Osteoblast (primary cell): Measurements from ENCODE around the gene SFMBT2. TPM values are rescaled to one million over a fixed set of nuclear protein-coding genes. Genes with fewer than 3 reads are reported as not detected.

Experiments used
- DNase-seq: peaks from one replicate; pipeline ENCODE4 v3.0.0; 2011; ENCODE audit warnings: low spot score, mixed read lengths; ENCODE audit not compliant: insufficient read length; ENCODE audit errors: missing footprints
- H2AFZ ChIP-seq: 2 replicates; pipeline ENCODE4 v1.6.0; 2011; ENCODE audit warnings: mild to moderate bottlenecking, low read length
- H3K27ac ChIP-seq: 2 replicates; pipeline ENCODE4 v1.5.1; 2011; ENCODE audit warnings: mild to moderate bottlenecking, low read depth, low read length, moderate library complexity
- H3K27me3 ChIP-seq: 2 replicates; pipeline ENCODE4 v1.6.0; 2012; ENCODE audit warnings: mild to moderate bottlenecking, control low read depth, inconsistent platforms, low read length, moderate library complexity; ENCODE audit not compliant: insufficient read depth
- H3K36me3 ChIP-seq: 2 replicates; pipeline ENCODE4 v1.5.1; 2011; ENCODE audit warnings: mild to moderate bottlenecking, low read length, control low read depth, moderate library complexity; ENCODE audit not compliant: insufficient read depth
- H3K4me1 ChIP-seq: 2 replicates; pipeline ENCODE4 v1.5.1; 2011; ENCODE audit warnings: mild to moderate bottlenecking, low read length, control low read depth, moderate library complexity; ENCODE audit not compliant: insufficient read depth
- H3K4me2 ChIP-seq: 2 replicates; pipeline ENCODE4 v1.6.0; 2011; ENCODE audit warnings: mild to moderate bottlenecking, low read length; ENCODE audit not compliant: insufficient read depth
- H3K4me3 ChIP-seq: fragments of 200-600 bp; sonication (generic); 3 replicates; pipeline ENCODE4 v1.5.1; 2012; ENCODE audit warnings: mild to moderate bottlenecking, low read length, inconsistent platforms; ENCODE audit not compliant: insufficient read depth
- H3K79me2 ChIP-seq: 2 replicates; pipeline ENCODE4 v1.6.0; 2012; ENCODE audit warnings: mild to moderate bottlenecking, low read length, control low read depth, inconsistent platforms; ENCODE audit not compliant: insufficient read depth
- H3K9me3 ChIP-seq: 2 replicates; pipeline ENCODE4 v1.5.1; 2011; ENCODE audit warnings: low read depth, low read length, control low read depth
- H4K20me1 ChIP-seq: 2 replicates; pipeline ENCODE4 v1.6.0; 2012; ENCODE audit warnings: mild to moderate bottlenecking, low read length, control low read depth; ENCODE audit not compliant: insufficient read depth
- CTCF ChIP-seq: IDR thresholded peaks from 2 replicates; pipeline ENCODE4 v1.5.1; 2011; ENCODE audit warnings: mild to moderate bottlenecking, low read depth, low read length, moderate library complexity; ENCODE audit errors: extremely low read depth
- total RNA-seq: library from RNA; depleted of rRNA; stranded (reverse); fragments of >200 nt; gene quantifications from 2 replicates; pipeline ENCODE4 v1.2.3, GENCODE V29; 2012

SFMBT2 gene
- total RNA-seq, 1 donor, result under 0.01 TPM

DNA sequence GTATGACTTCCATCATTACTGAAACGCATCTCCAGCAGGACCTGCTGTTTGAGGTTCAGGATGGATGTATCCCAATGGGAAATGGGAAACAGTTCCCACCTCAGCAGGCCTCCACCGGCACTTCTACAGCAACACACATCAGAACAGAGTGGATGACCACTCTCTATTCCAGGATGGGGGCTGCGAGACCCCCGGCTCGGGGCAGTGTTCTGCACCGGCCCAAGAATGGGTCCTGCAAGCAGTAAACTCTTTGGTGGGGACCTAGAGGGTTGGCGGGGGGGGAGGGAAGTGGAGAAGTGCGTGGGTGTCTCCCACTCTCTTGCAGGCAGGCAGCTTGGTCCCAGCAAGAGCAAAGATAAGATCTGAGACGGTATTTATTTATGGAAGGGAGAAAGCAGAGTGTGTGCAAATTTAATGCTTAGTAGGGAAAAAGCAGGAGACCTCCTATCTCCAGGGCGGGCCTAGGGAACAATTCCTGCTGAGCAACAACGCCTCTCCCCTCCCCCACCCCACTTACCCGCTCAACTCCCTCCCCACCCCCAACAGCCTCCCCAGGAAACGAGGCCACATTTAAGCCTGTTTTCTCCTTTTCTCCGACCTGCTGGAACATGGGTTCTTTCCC lies 4.0 kb downstream of the SFMBT2 start:
- H3K79me2 ChIP-seq, result no peaks in the 10 kb centered on the region
- no peaks in the 10 kb centered on the region for H3K4me1 ChIP-seq
- no peak overlapping the region for H3K4me2 ChIP-seq
- TF ChIP-seq CTCF, result no peak
- no peak overlapping the region for H3K4me3 ChIP-seq
- no peaks in the 10 kb centered on the region for H3K9me3 ChIP-seq
- H2AFZ ChIP-seq, result no peak overlapping the region
- no peaks in the 10 kb centered on the region for H3K36me3 ChIP-seq
- no peaks in the 10 kb centered on the region for H4K20me1 ChIP-seq
- no peak for DNase-seq
- peaks cover 29% of the 10 kb centered on the region for H3K27me3 ChIP-seq
- H3K27ac ChIP-seq, result no peak overlapping the region

DNA sequence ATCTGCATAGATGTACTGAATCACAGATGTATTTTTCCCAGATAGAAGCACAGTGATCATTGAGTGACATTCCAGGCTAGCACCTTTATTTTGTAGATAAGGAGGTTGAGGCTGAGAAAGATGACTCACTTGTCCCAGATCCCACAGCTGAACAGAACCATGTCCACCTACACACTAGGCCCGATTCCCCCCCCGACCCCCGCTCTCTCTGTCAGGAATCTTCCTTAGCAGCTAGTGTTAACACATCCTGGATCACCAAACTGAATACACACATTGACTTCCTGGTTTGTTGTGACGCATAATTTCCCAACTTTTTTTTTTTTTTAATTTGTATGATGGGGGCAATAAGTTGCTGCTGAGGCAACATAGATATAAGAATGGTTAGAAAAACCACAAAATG lies 5.2 kb downstream of the SFMBT2 start:
- Histone ChIP-seq H3K36me3 (no peaks in the 10 kb centered on the region), H3K27me3 (peaks cover 21% of the 10 kb centered on the region), H4K20me1 (no peaks in the 10 kb centered on the region), H3K79me2 (no peaks in the 10 kb centered on the region), H3K4me2 (no peak overlapping the region), H3K27ac (no peak overlapping the region), H3K4me1 (no peaks in the 10 kb centered on the region), H3K9me3 (no peaks in the 10 kb centered on the region), H3K4me3 (no peak overlapping the region), H2AFZ (no peak overlapping the region)
- no peak for DNase-seq
- TF ChIP-seq CTCF, result no peak

DNA sequence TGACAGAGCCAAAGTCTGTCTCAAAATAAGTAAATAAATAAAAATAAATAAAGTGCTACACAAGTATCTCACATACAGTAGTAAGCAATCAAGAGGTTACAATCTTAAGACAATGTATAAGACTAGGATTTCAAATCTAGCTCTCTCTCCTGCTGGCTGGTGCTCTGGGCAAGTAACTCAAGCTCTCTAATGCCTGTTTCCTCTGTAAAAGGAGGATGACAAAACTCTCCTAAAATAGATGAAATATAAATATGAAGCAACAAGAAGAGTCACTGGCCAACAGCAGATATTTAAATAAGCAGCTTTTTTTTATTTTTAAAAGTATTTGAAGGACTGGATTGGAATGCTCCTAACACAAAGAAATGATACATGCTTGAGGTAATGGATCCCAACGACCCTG lies 7.2 kb downstream of the SFMBT2 start:
- no peaks in the 10 kb centered on the region for H4K20me1 ChIP-seq
- no peaks in the 10 kb centered on the region for H3K79me2 ChIP-seq
- no peak for DNase-seq
- H3K9me3 ChIP-seq, result no peaks in the 10 kb centered on the region
- no peak overlapping the region for H3K4me2 ChIP-seq
- H3K4me1 ChIP-seq, result no peaks in the 10 kb centered on the region
- H3K4me3 ChIP-seq, result no peak overlapping the region
- H3K27ac ChIP-seq, result no peak overlapping the region
- H3K36me3 ChIP-seq, result no peaks in the 10 kb centered on the region
- TF ChIP-seq CTCF, result no peak
- no peak overlapping the region for H2AFZ ChIP-seq
- H3K27me3 ChIP-seq, result peaks cover 5% of the 10 kb centered on the region

DNA sequence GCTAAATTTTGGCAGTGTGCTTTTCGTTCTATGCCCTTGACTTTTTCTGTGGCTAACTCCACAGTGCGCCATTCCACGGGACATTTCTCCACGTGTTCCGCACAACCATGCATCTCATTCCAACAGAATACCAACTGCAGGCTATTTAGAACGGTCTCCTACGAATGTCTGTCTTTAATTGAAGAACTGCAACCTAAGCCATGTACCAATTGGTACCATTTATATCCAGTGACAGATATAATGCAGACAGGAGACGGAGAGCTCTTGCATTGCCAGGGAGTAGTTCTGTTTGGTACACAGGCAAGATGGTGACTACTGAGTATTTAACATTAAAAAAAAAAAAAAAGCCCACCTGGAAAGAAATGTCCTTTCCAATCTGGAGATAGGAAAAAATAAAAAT lies 9.1 kb downstream of the SFMBT2 start:
- Histone ChIP-seq H3K36me3 (no peaks in the 10 kb centered on the region), H3K79me2 (no peaks in the 10 kb centered on the region), H4K20me1 (no peaks in the 10 kb centered on the region), H2AFZ (no peak overlapping the region), H3K9me3 (no peaks in the 10 kb centered on the region), H3K4me2 (no peak overlapping the region), H3K4me1 (no peaks in the 10 kb centered on the region), H3K4me3 (no peak overlapping the region), H3K27ac (no peak overlapping the region), H3K27me3 (no peaks in the 10 kb centered on the region)
- DNase-seq, result no peak
- TF ChIP-seq CTCF, result no peak
